ENCODE data around the gene LRRC49.

DNA sequence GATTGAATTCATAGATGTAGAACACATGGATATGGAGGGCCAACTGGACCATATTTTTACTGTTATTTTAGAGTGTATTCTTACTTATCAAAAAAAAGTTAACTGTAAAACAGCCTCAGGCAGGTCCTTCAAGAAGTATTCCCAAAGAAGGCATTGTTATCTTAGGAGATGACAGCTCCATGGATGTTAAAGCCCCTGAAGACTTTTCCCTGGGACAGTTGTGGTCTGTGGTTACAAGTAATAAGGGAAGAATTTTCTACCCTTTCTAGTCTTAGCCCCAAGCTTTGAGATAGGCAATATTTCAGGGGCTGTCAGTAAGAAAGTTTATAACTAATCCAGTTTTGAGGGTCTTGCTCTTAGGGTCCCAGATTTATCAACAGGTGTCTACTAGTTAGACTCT, 62.5 kb downstream of the LRRC49 start:
- TF ChIP-seq CTCF (IDR thresholded peaks at IDR 0.05), result no peak
- no peak for TF ChIP-seq POLR2A (IDR thresholded peaks at IDR 0.05)

Data from heart left ventricle (tissue), 13 donors.